Measurements from ENCODE around the gene NLK.

GRCh38 chr17:28053725-28054124 is 11.2 kb downstream of the NLK start:
- TF ChIP-seq POLR2AphosphoS5 (IDR thresholded peaks at IDR 0.05) (no peak), CTCF (IDR thresholded peaks at IDR 0.05) (no peak), POLR2A (IDR thresholded peaks at IDR 0.05) (no peak)

Data from suprapubic skin (tissue), 4 donors.